Measurements from ENCODE around the gene LHX3. TPM values are rescaled to one million over a fixed set of nuclear protein-coding genes. Genes with fewer than 3 reads are reported as not detected.

Gene LHX3
- total RNA-seq, 2 donors from 2014 or later = 0.16 TPM; not detected in 1

DNA sequence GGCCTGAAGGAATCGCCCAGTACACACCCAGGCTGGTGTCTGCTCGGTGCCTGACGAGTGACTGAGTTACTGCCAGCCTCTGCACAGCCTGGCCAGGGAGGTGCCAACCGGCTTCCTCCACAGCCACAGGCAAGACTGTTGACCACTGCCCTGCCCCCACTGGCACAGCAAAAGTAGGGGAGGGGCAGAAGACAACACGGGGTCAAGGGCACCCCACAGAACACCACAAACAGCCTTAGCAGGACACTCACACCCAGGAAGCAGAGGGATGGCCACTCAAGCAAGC lies 722 bp upstream of the LHX3 start:
- H3K4me3 ChIP-seq = no peak overlapping the region
- H3K36me3 ChIP-seq = peaks cover 6% of the 10 kb centered on the region
- H3K4me1 ChIP-seq = peaks cover 0 to 4% of the 10 kb centered on the region in 2 donors
- TF ChIP-seq, protein P1, sequence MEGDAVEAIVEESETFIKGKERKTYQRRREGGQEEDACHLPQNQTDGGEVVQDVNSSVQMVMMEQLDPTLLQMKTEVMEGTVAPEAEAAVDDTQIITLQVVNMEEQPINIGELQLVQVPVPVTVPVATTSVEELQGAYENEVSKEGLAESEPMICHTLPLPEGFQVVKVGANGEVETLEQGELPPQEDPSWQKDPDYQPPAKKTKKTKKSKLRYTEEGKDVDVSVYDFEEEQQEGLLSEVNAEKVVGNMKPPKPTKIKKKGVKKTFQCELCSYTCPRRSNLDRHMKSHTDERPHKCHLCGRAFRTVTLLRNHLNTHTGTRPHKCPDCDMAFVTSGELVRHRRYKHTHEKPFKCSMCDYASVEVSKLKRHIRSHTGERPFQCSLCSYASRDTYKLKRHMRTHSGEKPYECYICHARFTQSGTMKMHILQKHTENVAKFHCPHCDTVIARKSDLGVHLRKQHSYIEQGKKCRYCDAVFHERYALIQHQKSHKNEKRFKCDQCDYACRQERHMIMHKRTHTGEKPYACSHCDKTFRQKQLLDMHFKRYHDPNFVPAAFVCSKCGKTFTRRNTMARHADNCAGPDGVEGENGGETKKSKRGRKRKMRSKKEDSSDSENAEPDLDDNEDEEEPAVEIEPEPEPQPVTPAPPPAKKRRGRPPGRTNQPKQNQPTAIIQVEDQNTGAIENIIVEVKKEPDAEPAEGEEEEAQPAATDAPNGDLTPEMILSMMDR (IDR thresholded peaks at IDR 0.05) = no peak
- DNase-seq (ENCODE audit: low spot score) = no peak
- peaks cover 10 to 41% of the 10 kb centered on the region in 2 donors for H3K27me3 ChIP-seq
- no peaks in the 10 kb centered on the region for H3K9me3 ChIP-seq
- H3K27ac ChIP-seq = no peak overlapping the region

DNA sequence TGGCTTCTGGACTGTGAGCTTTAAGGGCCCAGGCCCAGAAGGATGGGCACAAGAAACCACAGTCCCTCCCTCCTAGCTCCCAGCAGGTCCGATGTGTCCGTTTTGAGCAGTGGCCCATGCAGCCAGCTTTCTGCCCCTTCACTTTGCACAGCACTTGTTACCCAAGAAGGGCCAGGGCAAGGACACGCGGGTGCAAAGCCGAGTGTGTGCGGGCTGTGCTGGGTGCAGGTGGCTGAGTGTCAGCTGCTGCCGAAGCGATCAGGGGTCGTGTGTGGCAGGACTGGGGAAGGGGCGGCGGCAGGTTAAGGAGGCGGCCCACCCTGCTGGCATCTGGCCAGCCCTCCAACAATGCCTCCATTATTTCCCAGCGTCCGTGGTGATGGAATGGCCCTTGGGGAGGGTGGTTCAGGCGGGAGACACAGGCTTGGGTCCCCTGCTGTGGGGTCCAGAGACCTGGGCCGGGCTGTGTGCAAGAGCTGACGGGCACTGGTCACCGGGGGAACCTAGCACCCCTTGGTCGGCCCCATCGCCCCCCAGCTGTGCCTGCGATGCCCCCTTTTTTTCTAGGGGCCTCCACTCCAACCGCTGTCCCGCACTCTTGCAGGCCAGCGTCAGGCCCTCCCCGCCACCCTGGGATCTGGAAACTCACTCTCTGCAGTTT lies 653 bp downstream of the LHX3 start:
- Histone ChIP-seq H3K27me3 (peaks cover 14 to 55% of the 10 kb centered on the region in 2 donors), H3K36me3 (peaks cover 6% of the 10 kb centered on the region), H3K9me3 (no peaks in the 10 kb centered on the region), H3K4me1 (peaks cover 0 to 9% of the 10 kb centered on the region in 2 donors), H3K4me3 (no peak overlapping the region), H3K27ac (no peak overlapping the region)
- TF ChIP-seq, protein P1 (IDR thresholded peaks at IDR 0.05) = no peak
- DNase-seq (ENCODE audit: low spot score) = no peak

DNA sequence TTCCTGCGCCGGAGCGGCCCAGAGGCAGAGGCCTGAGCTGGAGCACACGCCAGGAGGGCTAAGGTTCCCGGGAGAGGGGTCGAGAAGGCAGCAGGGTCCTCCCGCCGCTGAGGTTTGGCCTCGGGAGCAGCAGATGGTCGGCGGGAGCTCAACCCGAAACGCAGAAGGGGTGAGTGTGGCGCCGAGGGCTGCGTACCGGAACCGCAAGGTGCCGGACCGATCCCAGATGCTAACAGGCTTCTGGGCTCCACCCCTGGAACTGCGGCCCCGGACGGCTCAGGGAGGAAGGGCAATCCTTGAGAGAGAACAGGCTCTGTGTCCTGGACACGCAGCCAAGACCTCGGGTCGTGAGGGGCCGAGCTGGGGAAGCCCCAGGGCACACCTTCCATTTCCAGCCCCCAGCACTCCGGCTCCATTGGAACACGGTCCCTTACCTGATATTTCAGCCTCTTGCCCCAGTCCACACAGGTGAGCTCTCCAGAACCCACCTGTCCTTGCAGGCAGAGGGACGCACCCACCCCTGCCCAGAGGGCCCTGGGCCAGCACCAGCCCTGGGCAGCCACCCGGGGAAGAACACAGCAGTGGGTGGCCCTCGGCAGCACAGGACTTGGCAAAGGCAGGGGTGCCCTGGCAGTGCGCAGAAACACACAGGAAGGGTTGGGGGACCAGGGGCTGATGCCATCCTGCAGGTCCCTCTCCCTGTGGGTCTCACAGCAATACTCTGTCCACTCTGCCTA lies 1.4 kb downstream of the LHX3 start:
- Histone ChIP-seq H3K27me3 (peaks cover 16 to 59% of the 10 kb centered on the region in 2 donors), H3K9me3 (no peaks in the 10 kb centered on the region), H3K4me1 (peaks cover 0 to 16% of the 10 kb centered on the region in 2 donors), H3K36me3 (peaks cover 2% of the 10 kb centered on the region), H3K27ac (no peak overlapping the region), H3K4me3 (no peak overlapping the region)
- no peak for DNase-seq (ENCODE audit: low spot score)
- TF ChIP-seq, protein P1 (IDR thresholded peaks at IDR 0.05) = no peak

DNA sequence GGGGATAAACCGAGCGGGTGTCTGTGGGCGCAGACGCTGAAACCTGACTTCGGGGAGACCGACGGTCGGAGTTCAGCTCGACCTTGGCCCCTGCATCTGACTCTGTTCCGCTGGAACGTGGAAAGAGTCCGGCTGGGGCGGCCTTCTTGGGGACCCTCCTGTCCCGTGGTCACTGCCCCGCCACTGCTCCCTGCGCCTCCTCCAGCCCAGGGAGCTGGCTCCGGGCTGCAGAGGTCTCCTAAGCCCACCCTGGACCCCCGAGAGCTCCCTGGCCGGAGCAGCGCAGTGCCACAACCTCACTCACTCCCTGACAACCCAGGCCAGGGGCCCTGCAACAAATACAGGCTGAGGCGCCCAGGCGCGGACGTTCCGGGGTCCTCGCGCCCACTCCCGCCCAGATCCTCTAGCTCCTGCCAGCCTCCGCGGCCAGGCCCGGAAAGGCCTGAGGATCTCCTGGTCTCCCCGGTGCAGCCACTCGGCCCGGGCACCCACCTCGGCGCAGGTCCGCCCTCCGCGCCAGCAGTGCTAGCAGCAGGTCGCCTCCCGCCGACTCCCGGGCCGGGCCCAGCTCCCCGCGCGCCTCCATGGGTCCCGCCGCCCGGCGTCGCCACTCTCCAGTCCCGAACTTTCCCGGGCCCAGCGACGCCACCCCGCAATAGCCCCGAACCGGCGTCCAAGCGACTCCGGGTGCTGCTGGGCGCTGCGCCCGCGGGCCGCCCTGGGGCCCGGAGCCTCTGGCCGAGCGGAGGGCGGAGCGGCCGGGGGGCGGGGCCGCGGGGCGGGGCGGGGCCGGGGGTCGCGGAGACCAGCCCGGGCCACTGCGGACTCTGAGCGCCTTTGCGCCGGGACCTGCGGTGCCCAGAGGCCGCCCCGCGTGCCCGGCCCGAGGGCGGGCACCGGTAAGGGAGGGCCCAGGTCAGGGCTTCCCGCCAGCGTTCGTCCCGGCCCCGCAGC lies 2.2 kb downstream of the LHX3 start:
- no peak overlapping the region for H3K27ac ChIP-seq
- TF ChIP-seq, protein P1 (IDR thresholded peaks at IDR 0.05) = no peak
- H3K36me3 ChIP-seq = no peaks in the 10 kb centered on the region
- H3K9me3 ChIP-seq = no peaks in the 10 kb centered on the region
- H3K4me1 ChIP-seq = peaks cover 0 to 21% of the 10 kb centered on the region in 2 donors
- peaks cover 23 to 60% of the 10 kb centered on the region in 2 donors for H3K27me3 ChIP-seq
- DNase-seq (ENCODE audit: low spot score) = no peak
- H3K4me3 ChIP-seq = no peak overlapping the region

DNA sequence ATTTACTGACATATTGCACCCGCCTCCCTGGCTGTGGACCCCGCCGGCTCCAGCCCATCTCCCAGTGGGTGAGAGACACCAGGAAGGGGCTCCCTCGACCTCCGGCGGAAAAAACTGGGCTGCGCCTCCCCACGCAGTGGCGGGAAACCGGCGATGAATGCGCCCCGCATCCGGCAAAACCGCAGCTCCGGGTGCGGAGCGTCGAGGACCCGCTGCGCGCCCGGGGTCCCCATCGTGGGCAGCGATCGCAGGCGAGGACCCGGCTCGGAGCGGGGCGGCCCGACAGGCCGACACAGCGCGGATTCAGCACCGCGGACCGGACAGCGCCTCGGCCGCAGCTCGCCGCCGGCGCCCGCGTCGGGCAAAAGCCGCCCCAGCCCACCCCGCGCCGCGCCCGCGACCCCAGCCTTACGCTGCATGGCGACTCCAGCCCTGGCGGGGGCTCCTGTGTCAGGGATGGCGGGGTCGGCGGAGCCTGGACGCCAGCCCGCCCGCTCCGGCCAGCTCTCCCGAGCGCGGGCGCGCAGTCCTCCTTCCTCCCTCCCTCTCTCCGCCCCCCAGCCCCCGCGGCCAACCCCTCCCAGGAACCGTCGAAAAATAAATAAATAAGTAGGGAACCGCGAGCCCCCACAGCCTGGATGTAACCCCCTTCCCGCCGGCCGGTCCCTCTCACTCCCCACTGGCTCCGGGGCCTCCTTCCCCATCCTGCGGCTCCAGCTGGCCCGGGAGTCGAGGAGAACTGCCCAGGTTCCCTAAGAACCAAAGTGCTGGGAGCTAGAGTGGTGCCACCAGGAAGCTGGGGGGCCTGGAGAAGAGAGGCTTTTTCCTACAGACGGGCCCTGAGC lies 3.1 kb downstream of the LHX3 start:
- DNase-seq (ENCODE audit: low spot score) = no peak
- H3K4me1 ChIP-seq = peaks cover 0 to 21% of the 10 kb centered on the region in 2 donors
- no peaks in the 10 kb centered on the region for H3K9me3 ChIP-seq
- peaks cover 23 to 69% of the 10 kb centered on the region in 2 donors for H3K27me3 ChIP-seq
- TF ChIP-seq, protein P1 (IDR thresholded peaks at IDR 0.05) = no peak
- H3K4me3 ChIP-seq = no peak overlapping the region
- no peak overlapping the region for H3K27ac ChIP-seq
- H3K36me3 ChIP-seq = no peaks in the 10 kb centered on the region

All from right atrium auricular region (tissue), 2 donors.